Stimulated activated CD4-positive, alpha-beta T cell treated with anti-CD3 and anti-CD28 coated beads, Interleukin-1b, Interleukin-23, amount 100 ng/mL, for 1 hour (primary cell): Measurements from ENCODE around the gene PEMT.
A peak's percentile ranks its signal among the peaks of the same experiment; 100 is the strongest.
"Not testable (repeated sequence)": the region's sequence is repeated elsewhere in the genome, so short reads cannot be mapped to it uniquely, and the experiment has no call there.

Experiments used
- DNase-seq, 2 donors: peaks; one replicate each; pipeline ENCODE4 v3.0.0-alpha.2; 2020; ENCODE audit warnings: low read depth in 2 of 2

Gene PEMT

GRCh38 chr17:17591355-17592298, at the start of gene PEMT:
PEMT (minus strand) TSS chr17:17591708; CDS start chr17:17591626, 82 bp downstream.
- peak; percentile 79 to 81 for DNase-seq

- DNase-seq: not testable (repeated sequence)
These were observed 48.3 kb upstream of the PEMT start for GRCh38 chr17:17639661-17640270.

- DNase-seq: no peak
These were observed 47.0 kb upstream of the PEMT start for GRCh38 chr17:17638467-17638866.

GRCh38 chr17:17636272-17636885, 44.9 kb upstream of the PEMT start:
- DNase-seq: no peak

GRCh38 chr17:17635537-17636271, 44.2 kb upstream of the PEMT start:
- not testable (repeated sequence) for DNase-seq

GRCh38 chr17:17635126-17635525, 43.6 kb upstream of the PEMT start:
- DNase-seq: no peak

GRCh38 chr17:17633310-17633709, 41.8 kb upstream of the PEMT start:
- DNase-seq: no peak

- DNase-seq: not testable (repeated sequence)
These were observed 41.2 kb upstream of the PEMT start for GRCh38 chr17:17632690-17633089.

GRCh38 chr17:17628388-17629008, 37.0 kb upstream of the PEMT start:
- DNase-seq: no peak

GRCh38 chr17:17626840-17627239, 35.3 kb upstream of the PEMT start:
- no peak for DNase-seq

GRCh38 chr17:17626151-17626805, 34.8 kb upstream of the PEMT start:
- no peak for DNase-seq

- DNase-seq: no peak
These were observed 33.2 kb upstream of the PEMT start for GRCh38 chr17:17624741-17625140.

- no peak for DNase-seq
These were observed 32.4 kb upstream of the PEMT start for GRCh38 chr17:17623904-17624303.

GRCh38 chr17:17621254-17621653, 29.7 kb upstream of the PEMT start:
- DNase-seq: no peak

- peak in 1 of 2 donors; percentile 12 for DNase-seq
These were observed 22.2 kb upstream of the PEMT start for GRCh38 chr17:17613708-17614114.

GRCh38 chr17:17612085-17613022, 20.8 kb upstream of the PEMT start:
- no peak for DNase-seq

GRCh38 chr17:17609121-17609520, 17.6 kb upstream of the PEMT start:
- no peak for DNase-seq

- DNase-seq: no peak
These were observed 15.0 kb upstream of the PEMT start for GRCh38 chr17:17606416-17607000.

- DNase-seq: no peak
These were observed 14.2 kb upstream of the PEMT start for GRCh38 chr17:17605729-17606088.
